ELR (cell line): ENCODE measurements around the gene SLC22A12.

Experiments
- DNase-seq: peaks from one replicate; pipeline ENCODE4 v3.0.0-alpha.2; 2015; ENCODE audit warnings: low read depth

SLC22A12 gene

DNA sequence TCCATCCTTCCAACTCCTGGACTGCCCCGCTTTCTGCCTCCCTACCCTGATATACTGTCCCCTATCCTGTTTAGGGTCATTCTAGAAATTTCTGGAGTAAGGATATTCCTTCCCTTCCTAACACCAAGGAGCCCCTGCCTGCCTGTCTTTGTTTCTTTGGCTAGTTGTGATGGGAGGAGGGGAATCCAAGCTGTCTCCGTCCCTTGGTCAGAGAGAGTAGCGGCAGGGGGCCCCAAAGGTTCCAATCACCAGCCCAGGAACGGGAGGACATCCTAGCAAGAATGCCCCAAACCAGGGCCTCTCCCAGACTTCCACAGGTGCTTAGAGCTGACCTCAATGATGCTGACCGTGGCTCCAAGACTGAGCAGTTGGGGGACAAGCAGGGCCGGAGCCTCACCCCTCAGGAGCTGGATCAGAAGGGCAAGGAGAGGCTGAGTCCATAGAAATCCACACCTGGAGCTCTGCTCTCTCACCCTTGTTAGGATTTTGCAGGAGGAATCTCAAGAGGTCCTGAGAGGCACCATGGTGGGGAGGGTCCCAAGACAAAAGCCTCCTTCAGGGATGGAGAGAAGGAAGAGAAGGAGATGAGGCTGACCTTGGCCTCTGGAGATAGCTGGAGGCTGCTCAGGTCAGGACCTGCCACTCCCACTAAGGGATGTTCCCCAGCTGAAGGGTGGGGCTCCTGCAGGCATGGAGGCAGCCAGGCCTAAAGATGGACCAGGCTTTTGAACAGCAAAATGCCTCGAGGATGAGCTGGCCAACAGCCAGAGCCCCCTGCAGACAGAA, 13.6 kb downstream of the SLC22A12 start:
- DNase-seq = no peak

- DNase-seq = no peak
Observed at GRCh38 chr11:64605244-64605560, 14.2 kb downstream of the SLC22A12 start.

GRCh38 chr11:64605656-64606585, 14.9 kb downstream of the SLC22A12 start:
- no peak for DNase-seq

DNA sequence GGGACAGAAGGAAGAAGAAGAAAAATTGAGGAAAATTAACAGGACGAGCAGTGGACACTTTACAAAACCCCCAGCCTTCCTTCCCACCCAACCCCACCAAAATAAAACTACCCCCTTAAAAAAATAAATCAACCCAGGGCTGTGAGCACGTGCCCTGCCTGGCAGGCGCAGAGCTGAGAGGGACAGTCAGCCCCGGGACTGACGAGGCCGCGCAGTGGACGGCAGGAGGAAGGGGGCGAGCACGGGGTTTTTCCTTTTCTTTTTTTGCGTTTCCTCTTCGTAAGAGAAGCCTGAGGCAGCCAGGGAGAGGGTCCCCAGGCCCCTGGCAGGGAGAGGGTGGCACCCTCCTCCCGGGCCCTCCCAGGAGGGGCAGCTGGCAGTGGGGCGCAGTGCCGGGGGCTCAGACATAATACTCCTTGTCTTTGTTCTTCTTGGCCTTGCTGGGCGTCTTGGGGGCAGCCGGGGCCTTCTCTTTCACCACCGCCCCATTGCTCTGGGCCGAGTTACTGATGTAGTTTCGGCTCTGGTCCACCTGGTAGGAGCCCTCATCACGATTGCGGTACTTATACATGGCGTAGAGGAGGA, 15.9 kb downstream of the SLC22A12 start:
- no peak for DNase-seq

- no peak for DNase-seq
Observed at GRCh38 chr11:64607381-64607985, 16.5 kb downstream of the SLC22A12 start.

DNA sequence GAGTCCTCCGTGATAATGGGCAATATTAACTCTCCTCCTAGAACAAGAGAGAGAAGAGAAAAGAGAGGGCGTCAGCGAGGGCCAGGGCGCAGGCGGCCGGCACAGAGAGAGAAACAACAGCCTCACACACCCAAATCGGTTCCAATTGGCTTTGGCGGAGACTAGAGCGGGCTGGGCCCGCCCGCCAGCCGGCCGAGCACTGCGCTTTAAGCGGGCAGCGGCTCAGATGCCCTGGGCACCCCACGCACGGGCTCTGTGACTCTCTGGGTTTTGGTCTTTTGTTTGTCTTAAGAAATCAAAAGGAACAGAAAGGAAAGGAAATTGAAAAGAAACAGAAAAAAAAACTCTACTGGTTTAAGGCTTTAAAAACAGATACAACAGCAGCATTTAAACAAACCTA, 17.0 kb downstream of the SLC22A12 start:
- DNase-seq = peak; percentile 17

GRCh38 chr11:64608636-64609035, 17.6 kb downstream of the SLC22A12 start:
- DNase-seq = no peak

- DNase-seq = no peak
Observed at GRCh38 chr11:64609436-64610047, 18.5 kb downstream of the SLC22A12 start.

- DNase-seq = no peak
Observed at GRCh38 chr11:64610596-64610995, 19.6 kb downstream of the SLC22A12 start.

GRCh38 chr11:64611176-64611575, 20.2 kb downstream of the SLC22A12 start:
- no peak for DNase-seq

DNA sequence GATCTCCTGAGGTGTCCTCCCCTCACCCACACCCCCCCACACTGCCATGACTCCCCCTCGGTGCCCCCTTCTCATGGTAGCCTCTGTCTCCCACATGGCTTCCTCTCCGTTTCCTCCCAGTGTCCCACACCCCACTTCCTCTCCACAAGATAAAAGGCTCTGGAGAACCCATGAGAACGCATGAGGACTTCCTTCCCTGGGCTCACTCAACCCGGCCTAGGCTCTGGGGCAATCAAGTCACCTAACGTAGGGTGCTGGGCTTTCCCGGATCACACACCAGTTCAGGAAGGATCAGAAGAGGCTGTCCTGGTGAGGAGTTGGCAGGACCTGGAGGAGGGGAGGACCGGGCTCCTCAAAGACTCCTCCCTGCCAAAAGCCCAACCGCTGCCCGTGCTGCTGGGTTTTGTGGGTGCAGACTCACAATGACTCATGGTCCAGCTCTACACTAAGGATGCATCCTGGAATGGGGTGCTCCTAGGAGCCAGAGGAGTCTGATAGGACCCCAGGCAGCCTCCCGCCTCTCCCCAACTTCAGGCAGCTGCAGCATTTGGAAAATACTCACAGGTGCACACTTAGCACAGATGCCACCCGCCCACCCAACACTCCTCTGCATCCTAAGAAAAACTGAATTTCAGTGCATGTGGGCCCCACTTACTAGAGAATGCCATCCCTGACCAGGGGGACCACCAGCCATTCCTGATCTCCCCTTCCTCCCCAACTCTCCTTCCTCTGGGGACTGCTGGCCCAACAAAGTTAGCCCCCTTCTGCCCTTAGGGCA, 21.0 kb downstream of the SLC22A12 start:
- peak; percentile 26 for DNase-seq

GRCh38 chr11:64613648-64614047, 22.6 kb downstream of the SLC22A12 start:
- DNase-seq = no peak

DNA sequence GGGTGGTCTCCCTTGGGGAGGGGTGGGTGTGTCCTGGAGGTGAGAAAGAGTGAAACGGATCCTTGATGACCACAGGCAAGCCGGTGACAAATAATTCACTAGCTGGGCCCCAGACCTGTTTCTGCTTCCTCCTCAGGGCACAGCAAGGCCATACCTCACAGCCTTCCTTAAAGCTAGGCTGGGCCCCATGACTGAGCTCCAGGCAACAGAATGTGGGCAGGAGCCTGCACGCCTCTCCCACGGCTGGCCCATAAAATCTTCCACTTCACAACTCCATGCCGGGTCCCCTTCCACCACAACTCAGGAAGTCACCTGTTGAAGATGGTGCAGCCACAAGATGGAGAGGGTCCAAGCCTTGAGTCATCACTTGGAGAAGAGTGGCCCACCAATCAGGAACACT, 23.9 kb downstream of the SLC22A12 start:
- no peak for DNase-seq

GRCh38 chr11:64616817-64617216, 25.8 kb downstream of the SLC22A12 start:
- DNase-seq = no peak

DNA sequence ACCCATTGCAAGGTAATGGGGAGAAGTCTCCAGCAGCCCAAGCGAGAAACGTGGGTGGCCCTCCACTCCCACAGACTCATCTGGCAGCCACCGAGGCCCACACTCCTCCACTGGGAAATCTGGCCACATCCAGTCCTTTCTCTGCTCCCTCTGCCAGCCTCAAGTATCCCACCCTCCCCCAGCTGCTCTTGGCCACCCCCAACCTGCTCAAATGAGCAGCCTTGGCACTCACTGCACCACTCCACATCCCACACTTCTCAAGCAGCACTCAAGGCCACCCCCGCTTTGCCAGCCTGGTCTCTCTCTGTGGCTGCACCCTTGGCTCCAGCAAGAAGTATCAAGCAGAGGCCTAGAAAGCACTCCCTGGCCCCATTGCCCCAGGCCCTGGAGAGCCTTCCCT, 28.2 kb downstream of the SLC22A12 start:
- no peak for DNase-seq

GRCh38 chr11:64619811-64620380, 28.9 kb downstream of the SLC22A12 start:
- DNase-seq = peak; percentile 59

DNA sequence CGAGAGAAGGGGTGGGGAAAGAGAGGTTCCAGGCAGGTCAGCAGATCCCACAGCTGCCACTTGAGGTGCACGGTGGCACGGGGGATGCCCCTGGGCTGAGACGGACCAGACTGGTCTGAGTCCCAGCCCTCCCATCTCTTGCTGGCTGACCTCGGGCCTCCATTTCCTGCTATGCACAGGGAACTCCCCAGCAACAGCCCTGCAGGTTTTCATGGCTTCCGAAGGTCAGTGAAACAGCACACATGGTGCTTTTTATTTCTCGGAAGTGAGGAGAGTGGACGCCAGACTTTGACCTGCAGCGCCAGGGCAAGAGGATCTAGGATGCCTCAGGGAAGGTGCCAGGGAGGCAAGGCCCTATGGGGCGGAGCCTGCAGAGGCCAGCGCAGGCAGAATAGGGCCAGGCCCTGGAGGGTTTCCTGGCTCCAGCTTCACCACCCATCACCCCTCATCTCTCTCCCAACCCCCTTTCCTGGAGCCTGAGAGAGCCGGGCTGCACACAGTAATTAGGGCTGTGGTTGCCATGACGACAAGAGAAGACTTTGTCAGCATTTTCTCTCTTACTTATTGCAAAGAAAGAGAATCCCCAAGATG, 29.5 kb downstream of the SLC22A12 start:
- DNase-seq = no peak

GRCh38 chr11:64621283-64622019, 30.4 kb downstream of the SLC22A12 start:
- DNase-seq = no peak

DNA sequence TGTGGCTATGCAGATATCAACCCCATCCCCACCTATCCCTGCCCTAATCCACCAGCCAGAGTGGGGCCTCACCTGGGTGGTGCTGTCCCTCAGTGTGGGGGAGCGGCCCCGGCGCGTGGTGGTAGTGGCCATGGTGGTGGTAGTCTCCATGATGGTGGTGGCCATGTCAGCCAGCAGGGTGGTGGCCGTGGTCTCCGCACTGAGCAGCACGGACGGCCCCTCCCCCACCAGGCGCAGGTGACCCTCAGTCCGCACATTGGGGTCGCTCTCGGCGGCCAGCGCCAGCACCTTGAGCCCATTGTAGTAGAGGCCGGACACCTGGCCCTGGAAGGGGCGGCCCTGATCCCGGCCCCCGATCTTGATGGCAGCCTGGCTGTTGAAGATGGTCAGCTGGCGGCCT, 31.7 kb downstream of the SLC22A12 start:
- no peak for DNase-seq
